Measurements from ENCODE around the gene CSHL1.
"Not testable (repeated sequence)": the region's sequence is repeated elsewhere in the genome, so short reads cannot be mapped to it uniquely, and the experiment has no call there.

DNA sequence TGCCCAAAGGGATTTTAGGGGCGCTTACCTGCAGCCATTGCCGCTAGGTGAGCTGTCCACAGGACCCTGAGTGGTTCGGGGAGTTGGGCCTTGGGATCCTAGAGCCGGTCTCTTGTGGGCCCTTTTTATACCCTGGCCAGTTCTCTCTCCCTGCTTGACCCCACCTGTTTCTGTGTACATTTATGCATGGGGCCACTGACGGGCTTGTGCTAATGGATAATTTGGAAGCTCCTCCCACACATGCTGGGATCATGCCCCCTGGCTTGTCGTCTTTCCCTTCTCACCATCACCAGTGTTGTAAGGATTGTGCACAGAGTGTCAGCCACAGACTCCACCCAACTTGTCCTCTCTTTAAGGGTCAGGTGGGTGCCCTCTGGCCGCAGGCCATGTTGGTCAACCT is 37.5 kb downstream of the CSHL1 start, which contains the start of gene CSH2:
- TF ChIP-seq, protein P1, sequence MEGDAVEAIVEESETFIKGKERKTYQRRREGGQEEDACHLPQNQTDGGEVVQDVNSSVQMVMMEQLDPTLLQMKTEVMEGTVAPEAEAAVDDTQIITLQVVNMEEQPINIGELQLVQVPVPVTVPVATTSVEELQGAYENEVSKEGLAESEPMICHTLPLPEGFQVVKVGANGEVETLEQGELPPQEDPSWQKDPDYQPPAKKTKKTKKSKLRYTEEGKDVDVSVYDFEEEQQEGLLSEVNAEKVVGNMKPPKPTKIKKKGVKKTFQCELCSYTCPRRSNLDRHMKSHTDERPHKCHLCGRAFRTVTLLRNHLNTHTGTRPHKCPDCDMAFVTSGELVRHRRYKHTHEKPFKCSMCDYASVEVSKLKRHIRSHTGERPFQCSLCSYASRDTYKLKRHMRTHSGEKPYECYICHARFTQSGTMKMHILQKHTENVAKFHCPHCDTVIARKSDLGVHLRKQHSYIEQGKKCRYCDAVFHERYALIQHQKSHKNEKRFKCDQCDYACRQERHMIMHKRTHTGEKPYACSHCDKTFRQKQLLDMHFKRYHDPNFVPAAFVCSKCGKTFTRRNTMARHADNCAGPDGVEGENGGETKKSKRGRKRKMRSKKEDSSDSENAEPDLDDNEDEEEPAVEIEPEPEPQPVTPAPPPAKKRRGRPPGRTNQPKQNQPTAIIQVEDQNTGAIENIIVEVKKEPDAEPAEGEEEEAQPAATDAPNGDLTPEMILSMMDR (IDR thresholded peaks at IDR 0.05) = not testable (repeated sequence)
- not testable (repeated sequence) for TF ChIP-seq POLR2A (IDR thresholded peaks at IDR 0.05)
